ENCODE results near the gene DNAH7.
"Not testable (repeated sequence)": the region's sequence is repeated elsewhere in the genome, so short reads cannot be mapped to it uniquely, and the experiment has no call there.

The DNAH7 gene

DNA sequence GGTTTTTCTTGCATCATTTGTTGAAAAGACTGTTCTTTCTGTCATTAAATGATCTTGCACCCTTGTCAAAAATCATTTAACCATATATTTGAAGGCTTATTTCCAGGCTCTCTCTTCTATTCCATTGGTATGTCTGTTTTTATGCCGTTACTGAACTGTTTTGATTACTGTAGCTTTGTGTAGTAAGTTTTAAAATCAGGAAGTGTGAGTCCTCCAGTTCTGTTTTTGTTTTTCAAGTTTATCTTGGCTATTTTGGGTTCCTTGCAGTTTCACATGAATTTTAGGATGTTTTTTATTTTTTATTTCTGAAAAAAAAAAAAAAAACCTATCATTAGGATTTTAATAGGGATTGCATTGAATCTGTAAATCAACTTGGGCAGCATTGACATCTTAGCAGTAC lies 372.6 kb downstream of the DNAH7 start:
- peaks cover 49% of the 10 kb centered on the region for H3K4me1 Mint-ChIP-seq (ENCODE audit: low read depth)
- H3K27me3 Mint-ChIP-seq = no peaks in the 10 kb centered on the region
- DNase-seq = no peak
- H3K4me3 Mint-ChIP-seq = no peak overlapping the region
- peaks cover 35% of the 10 kb centered on the region for H3K9me3 Mint-ChIP-seq
- H3K36me3 Mint-ChIP-seq (ENCODE audit: low read depth) = peaks cover 81% of the 10 kb centered on the region
- no peak overlapping the region for H3K27ac Mint-ChIP-seq

- H3K4me1 Mint-ChIP-seq (ENCODE audit: low read depth) = peaks cover 49% of the 10 kb centered on the region
- peaks cover 37% of the 10 kb centered on the region for H3K9me3 Mint-ChIP-seq
- H3K27ac Mint-ChIP-seq = no peak overlapping the region
- DNase-seq = no peak
- peaks cover 83% of the 10 kb centered on the region for H3K36me3 Mint-ChIP-seq (ENCODE audit: low read depth)
- no peaks in the 10 kb centered on the region for H3K27me3 Mint-ChIP-seq
- H3K4me3 Mint-ChIP-seq = no peak overlapping the region
Measured at GRCh38 chr2:195695002-195695631, 373.5 kb downstream of the DNAH7 start.

DNA sequence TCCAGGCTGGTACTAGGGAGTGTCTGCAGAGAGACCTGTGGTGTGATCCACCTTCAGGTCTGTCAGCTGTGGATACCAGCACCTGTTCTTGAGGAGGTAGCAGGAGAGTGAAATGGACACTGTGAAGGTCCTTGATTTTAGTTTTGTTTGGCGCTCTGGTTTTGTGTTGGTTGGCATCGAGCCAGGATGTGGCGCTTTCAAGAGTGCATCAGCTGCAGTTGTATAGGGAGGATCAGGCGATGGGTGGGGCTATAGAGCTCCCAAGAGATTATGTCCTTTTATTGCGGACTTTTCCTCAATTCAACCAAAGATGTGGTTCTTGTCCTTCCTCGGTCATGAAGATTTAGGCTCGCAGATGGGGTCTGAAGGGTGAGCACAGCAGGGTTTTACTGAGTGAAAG lies 374.1 kb downstream of the DNAH7 start:
- Mint-ChIP-seq H3K4me1 (ENCODE audit: low read depth) (peaks cover 49% of the 10 kb centered on the region), H3K36me3 (ENCODE audit: low read depth) (peaks cover 82% of the 10 kb centered on the region), H3K9me3 (peaks cover 33% of the 10 kb centered on the region), H3K27ac (no peak overlapping the region), H3K4me3 (no peak overlapping the region), H3K27me3 (no peaks in the 10 kb centered on the region)
- DNase-seq = no peak

- not testable (repeated sequence) for H3K27me3 Mint-ChIP-seq, DNase-seq, H3K4me3 Mint-ChIP-seq, H3K27ac Mint-ChIP-seq
- Mint-ChIP-seq H3K4me1 (ENCODE audit: low read depth) (peaks cover 40% of the 10 kb centered on the region), H3K9me3 (peaks cover 28% of the 10 kb centered on the region), H3K36me3 (ENCODE audit: low read depth) (peaks cover 69% of the 10 kb centered on the region)
Measured at GRCh38 chr2:195692531-195692930, 376.1 kb downstream of the DNAH7 start.
